Thyroid gland (tissue), 4 donors: ENCODE measurements around the gene BMPR2.

Experiments used
- CTCF ChIP-seq, 6 experiments: fragments of 200-600 bp in 3 of 6; fragments of 450-650 bp in 3 of 6; sonication (generic) in 3 of 6; IDR thresholded peaks; one replicate each; pipeline ENCODE4 v1.5.1; 2016 to 2019; ENCODE audit warnings: antibody characterized with exemption in 6 of 6, mild to moderate bottlenecking in 2 of 6, inconsistent platforms in 1 of 6, moderate library complexity in 1 of 6
- POLR2A ChIP-seq, 2 donors: fragments of 450-650 bp; IDR thresholded peaks; one replicate each; pipeline ENCODE4 v1.6.1; 2017; ENCODE audit warnings: antibody characterized with exemption in 2 of 2, mild to moderate bottlenecking in 2 of 2, moderate library complexity in 1 of 2

- no peak for TF ChIP-seq CTCF (IDR thresholded peaks at IDR 0.05)
- TF ChIP-seq POLR2A (IDR thresholded peaks at IDR 0.05), result no peak
Measured at GRCh38 chr2:202599911-202600310, 223.8 kb downstream of the BMPR2 start.
